Renal cortical epithelial cell (primary cell): ENCODE data around the gene SATB1. TPM values are rescaled to one million over a fixed set of nuclear protein-coding genes. Genes with fewer than 3 reads are reported as not detected.
"Not testable (repeated sequence)": the region's sequence is repeated elsewhere in the genome, so short reads cannot be mapped to it uniquely, and the experiment has no call there.

Experiments
- DNase-seq: peaks from one replicate; pipeline ENCODE4 v3.0.0-alpha.2; 2011; ENCODE audit warnings: low read depth
- total RNA-seq: library from RNA; depleted of rRNA; stranded (reverse); fragments of >200 nt; gene quantifications from 2 replicates; pipeline ENCODE4 v1.2.3, GENCODE V29; 2014

Gene SATB1
- total RNA-seq, 1 donor from 2014 or later: 36.4 TPM

- DNase-seq: no peak
Measured at GRCh38 chr3:18351823-18352744, 73.1 kb downstream of the SATB1 start.

DNA sequence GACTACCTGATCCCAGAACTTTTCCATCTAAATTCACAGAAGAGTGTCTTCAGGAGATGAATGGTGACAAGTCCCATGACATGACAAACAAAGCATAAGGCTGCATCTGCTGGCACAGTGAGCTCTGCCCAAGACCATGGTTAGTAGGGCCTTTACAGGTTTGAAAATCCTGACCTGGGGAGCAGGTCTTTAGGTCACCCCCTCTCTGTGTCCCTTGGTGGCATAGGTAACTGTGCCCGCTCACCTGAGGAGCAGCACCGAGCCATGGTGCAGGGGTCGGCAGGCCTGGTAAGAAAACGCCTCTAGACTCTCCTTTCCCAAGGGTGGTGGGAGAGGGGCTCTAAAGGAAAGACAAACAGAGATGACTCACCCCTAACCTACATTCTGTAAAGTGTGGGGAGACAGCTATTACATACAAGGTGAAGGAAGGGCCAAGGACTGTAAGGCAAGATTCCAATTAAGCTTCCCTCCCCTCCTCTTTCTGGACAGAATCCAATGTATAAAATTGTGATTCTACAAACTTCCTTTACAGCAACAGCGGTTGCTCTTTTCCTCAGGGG lies 74.0 kb downstream of the SATB1 start:
- no peak for DNase-seq

- DNase-seq: no peak
Measured at GRCh38 chr3:18349197-18349798, 75.8 kb downstream of the SATB1 start.

DNA sequence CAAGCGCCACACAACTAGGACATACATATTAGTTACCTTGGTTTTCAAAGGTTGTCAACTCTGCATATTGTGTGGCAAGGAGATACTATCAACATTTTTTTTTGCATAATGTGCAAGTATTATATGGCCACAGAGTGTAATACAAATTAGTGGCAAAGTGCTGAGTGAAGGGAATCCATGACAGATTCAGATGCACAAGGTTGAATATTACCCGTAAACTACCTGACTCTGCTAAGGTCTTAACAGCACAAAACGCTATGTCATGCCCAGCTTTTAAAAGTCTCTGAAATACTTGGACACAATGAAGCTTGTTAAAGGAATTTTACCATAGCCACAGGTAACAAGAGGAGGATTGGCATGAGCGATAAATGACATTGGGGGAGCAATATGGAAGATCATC lies 79.0 kb downstream of the SATB1 start:
- DNase-seq: no peak

- no peak for DNase-seq
Measured at GRCh38 chr3:18345015-18345367, 80.1 kb downstream of the SATB1 start.

DNA sequence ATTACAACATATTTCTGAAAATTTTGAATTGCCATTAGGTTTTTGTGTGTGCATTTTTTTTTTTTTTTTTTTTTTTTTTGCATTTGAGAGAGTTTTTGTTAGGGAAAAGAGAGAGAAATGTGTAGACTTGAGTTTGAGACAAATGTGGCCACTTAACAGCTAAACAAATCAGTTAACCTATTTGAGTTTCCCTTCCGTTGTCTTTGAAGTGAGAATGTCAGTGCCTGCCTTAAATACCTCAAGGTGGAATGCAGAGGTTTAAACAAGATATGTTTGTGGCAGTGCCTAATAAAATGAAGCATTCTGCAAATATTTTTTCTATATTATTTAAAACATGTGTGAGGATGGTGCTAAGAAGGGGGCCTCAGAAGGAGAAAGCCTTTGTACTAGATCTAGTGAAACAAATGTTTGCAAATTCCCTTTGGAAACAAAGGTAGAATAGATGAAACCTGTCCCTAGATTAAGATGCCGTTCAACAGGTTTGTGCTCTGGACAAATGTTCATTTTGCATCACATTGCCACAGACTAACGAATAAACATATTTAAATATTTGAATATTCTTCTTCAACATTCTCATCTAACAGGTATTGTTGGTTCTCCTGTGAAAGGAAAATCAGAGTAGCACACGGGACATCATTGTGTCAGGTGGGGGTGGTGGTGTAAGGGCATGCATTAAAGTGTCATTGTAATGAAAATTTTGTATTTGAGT lies 80.7 kb downstream of the SATB1 start:
- DNase-seq: no peak

DNA sequence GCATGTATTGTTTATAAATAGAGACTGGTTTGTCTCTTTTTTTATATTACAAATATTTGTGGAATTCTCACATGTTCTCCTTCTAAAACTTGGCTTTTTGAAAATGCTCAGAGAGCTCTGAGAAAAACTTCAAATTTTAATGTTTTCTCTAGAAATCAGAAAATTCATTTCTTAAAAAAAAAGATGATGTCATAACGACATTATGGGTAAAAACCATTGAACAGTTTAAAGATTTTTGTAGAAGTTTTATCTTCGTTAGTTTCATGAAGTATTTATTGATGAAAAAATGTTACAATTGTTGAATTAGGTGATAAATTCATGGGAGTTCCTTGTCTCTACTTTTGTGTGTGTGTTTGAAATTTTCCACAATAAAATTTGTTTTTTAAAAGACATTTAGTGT lies 81.3 kb downstream of the SATB1 start:
- DNase-seq: no peak

- no peak for DNase-seq
Measured at GRCh38 chr3:18338827-18339514, 86.2 kb downstream of the SATB1 start.

- no peak for DNase-seq
Measured at GRCh38 chr3:18337231-18337630, 87.9 kb downstream of the SATB1 start.

DNA sequence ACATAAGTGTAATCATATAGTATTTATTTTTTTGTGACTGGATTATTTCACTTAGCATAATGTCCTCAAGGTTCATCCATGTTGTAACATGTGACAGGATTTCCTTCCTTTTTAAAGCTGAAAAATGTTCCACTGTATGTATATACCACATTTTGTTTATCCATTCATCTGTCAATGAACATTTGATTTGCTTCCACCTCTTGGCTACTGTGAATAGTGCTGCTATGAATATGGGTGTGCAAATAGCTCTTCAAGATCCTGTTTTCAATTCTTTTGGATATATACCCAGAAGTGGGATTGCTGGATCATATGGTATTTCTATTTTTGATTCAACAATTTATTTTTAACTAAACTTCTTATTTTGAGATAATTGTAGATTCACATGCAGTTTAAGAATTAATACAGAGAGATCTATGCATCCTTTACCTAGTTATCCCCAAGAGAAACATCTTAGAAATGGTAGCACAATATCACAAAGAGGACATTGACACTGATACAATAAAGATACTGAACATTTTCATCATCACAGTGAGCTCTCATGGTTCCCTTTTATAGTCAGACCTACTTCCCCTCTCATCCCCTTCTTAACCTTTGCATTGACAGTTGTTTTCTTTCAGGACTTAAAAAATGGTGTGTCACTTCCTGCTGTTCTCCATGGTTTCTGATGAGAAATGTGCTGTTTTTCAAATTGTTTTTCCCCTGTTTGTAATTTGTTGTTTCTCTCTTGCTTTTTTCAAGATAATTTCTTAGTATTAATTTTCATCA lies 90.1 kb downstream of the SATB1 start:
- no peak for DNase-seq

DNA sequence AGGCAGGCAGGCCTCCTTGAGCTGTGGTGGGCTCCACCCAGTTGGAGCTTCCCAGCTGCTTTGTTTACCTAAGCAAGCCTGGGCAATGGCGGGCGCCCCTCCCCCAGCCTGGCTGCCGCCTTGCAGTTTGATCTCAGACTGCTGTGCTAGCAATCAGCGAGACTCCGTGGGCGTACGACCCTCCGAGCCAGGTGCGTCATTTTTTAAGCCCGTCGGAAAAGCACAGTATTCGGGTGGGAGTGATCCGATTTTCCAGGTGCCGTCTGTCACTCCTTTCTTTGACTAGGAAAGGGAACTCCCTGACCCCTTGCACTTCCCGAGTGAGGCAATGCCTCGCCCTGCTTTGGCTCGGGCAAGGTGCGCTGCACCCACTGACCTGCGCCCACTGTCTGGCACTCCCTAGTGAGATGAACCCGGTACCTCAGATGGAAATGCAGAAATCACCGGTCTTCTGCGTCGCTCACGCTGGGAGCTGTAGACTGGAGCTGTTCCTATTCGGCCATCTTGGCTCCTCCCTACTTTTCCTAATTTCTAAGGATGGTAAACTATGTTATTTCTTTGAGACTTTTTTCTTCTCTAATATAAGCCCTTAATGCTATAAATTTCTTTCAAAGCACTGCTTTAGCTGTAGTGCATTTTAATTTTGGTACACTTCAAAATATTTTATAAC lies 94.2 kb downstream of the SATB1 start:
- DNase-seq: not testable (repeated sequence)

- DNase-seq: no peak
Measured at GRCh38 chr3:18308096-18308650, 117.0 kb downstream of the SATB1 start.

- no peak for DNase-seq
Measured at GRCh38 chr3:18307529-18307928, 117.6 kb downstream of the SATB1 start.

DNA sequence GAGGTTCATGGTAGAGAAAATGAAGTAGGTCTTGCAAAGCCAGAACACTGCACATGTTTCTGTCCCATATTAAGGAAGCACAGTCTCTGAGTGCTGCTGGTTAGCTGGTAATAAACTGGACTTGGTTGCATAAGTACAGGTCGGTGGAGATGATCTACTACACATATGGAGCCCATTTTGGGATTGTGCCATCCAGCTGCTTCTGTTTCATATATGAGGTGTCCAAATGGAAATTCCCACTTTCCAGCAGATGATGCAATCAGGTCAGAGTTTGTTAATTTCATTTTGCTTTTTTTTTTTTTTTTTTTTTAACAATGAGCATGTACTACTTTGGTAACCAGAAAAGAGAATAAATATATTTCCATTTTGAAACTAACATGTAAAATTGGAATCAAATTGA lies 122.6 kb downstream of the SATB1 start:
- peak; percentile 32 for DNase-seq

GRCh38 chr3:18301781-18302180 lies 123.4 kb downstream of the SATB1 start:
- DNase-seq: no peak

DNA sequence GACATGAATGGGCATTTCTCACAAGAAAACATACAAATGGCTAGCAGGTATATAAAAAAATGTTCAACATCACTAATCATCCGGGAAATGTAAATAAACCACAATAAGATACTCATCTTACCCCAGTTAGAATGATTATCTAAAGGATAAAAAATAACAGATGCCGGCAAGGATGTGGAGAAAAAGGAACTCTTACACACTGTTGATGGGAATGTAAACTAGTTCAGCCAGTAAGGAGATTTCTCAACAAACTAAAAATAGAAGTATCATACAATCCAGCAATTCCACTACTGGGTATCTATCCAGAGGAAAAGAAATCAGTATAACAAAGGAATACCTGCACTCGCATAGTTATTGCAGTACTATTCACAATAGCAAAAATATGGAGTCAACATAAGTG lies 124.2 kb downstream of the SATB1 start:
- DNase-seq: no peak

- no peak for DNase-seq
Measured at GRCh38 chr3:18297126-18297525, 128.0 kb downstream of the SATB1 start.
